Pancreas (tissue), 10 donors: Measurements from ENCODE around the gene SERPING1. TPM values are rescaled to one million over a fixed set of nuclear protein-coding genes. Genes with fewer than 3 reads are reported as not detected.
A peak's percentile ranks its signal among the peaks of the same experiment; 100 is the strongest.

Experiments
- ATAC-seq, 4 donors: fragments of 200-7000 bp; cut with Tn5 transposase; one replicate each; pipeline versions ENCODE4 v1.8.0 to v1.9.1; 2020; ENCODE audit warnings: mild to moderate bottlenecking in 4 of 4, moderate library complexity in 4 of 4
- DNase-seq, 6 donors: peaks; one replicate each; pipeline ENCODE4 v3.0.0-alpha.2; 2020
- FAIRE-seq: peaks from 2 replicates; lab custom pipeline; 2012; peaks lifted over from hg19 to GRCh38; lab: Jason Lieb, UNC
- H3K27ac ChIP-seq, 4 donors: fragments of 200-600 bp; sonication (generic); 1 replicate in 3 of 4; 2 replicates in 1 of 4; pipeline versions ENCODE4 v1.5.0 to v1.8.0; 2020
- H3K27me3 ChIP-seq, 4 donors: fragments of 200-600 bp; one replicate each; pipeline ENCODE4 v1.8.0; 2021
- H3K36me3 ChIP-seq, 3 donors: fragments of 200-600 bp; sonication (generic) in 1 of 3; one replicate each; pipeline versions ENCODE4 v1.5.0 to v1.8.0; 2020 to 2021
- H3K4me1 ChIP-seq, 3 donors: fragments of 200-600 bp; one replicate each; pipeline ENCODE4 v1.8.0; 2021
- H3K4me3 ChIP-seq, 4 donors: fragments of 200-600 bp; sonication (generic) in 2 of 4; one replicate each; pipeline versions ENCODE4 v1.5.0 to v1.8.0; 2020 to 2021
- H3K9me3 ChIP-seq, 4 donors: fragments of 200-600 bp; one replicate each; pipeline ENCODE4 v1.8.0; 2021
- CTCF ChIP-seq, 4 donors: fragments of 200-600 bp; sonication (generic) in 3 of 4; IDR thresholded peaks; one replicate each; pipeline versions ENCODE4 v1.5.0 to v1.8.0; 2021; ENCODE audit warnings: antibody characterized with exemption in 4 of 4
- WGBS, 2 donors: extraction: QIAGEN DNeasy Blood & Tissue Kit; methylation state at CpG; one replicate each; pipeline ENCODE4 v1.1.7; 2013; 5-methylcytosine and 5-hydroxymethylcytosine counted together
- intact Hi-C, 3 donors: fragments of 100-400 bp; cut with DNase I; formaldehyde crosslinking; loops; one replicate each; pipeline versions ENCODE4 v1.11.1 to v1.14.2; 2022
- microRNA-seq, 2 donors: library from miRNA; unstranded; fragments of <30 nt; microRNA quantifications; one replicate each; pipeline versions ENCODE4 to v1.1.0, GENCODE V29; 2019 to 2020
- polyA plus RNA-seq, 2 donors: library from polyadenylated mRNA; stranded (reverse); fragments of 200-250 nt; gene quantifications; one replicate each; pipeline ENCODE4 v1.2.3, GENCODE V29; 2013
- total RNA-seq, 6 donors: library from RNA; stranded (reverse); fragmentation: NEBNext Ultra II Directional in 4 of 6; extraction: Animal tissue kit (Norgen Biotek cat#: 25700) in 4 of 6; gene quantifications; one replicate each; pipeline versions ENCODE4 v1.2.1 to v1.2.4, GENCODE V29; 2021 to 2023
- donor health status: healthy with polysubstance abuse.
- donor health status: DM: no; HTN: no; CAD: no; lungs with moderate emphysema.
- donor health status: DM: no; HTN: no; CAD: no.
- donor health status: control.
- donor health status: control.
- donor health status: Bipolar disorder and iron deficiency.
- donor health status: DM: yes; HTN: yes; CAD: no.
- donor health status: DM: no; HTN: no; CAD: no.
- donor health status: DM: no; HTN: no; CAD: no.
- donor health status: DM: yes; HTN: yes; CAD: no.

SERPING1 gene
- total and polyA plus RNA-seq, 8 donors: 135 to 399 (median 206) TPM

DNA sequence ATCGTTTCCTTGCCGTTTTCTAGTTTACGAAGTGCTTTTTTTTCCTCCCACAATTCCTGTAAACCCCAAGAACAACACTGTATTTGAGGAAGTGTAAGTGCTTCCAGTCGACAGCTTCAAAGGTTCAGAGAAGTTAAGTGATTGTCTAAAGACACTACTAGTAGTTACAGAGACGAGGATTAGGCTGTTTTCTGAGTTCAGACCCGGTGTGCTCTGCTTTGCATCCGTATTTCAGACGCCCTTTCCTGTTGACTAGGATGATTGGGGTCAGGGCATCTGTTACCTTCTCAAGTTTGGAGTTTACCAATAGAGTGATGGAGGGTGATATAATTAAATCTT, 60.5 kb downstream of the SERPING1 start:
- TF ChIP-seq CTCF (IDR thresholded peaks at IDR 0.05): no peak
- no peaks in the 10 kb centered on the region for H3K9me3 ChIP-seq
- H3K4me1 ChIP-seq: peaks cover 6 to 13% (median 8%) of the 10 kb centered on the region in 3 donors
- peak overlapping the region in 3 of 4 donors; percentile 27 to 74 (median 28) for H3K27ac ChIP-seq
- DNase-seq (no peak), ATAC-seq (peak in 1 of 4 donors; percentile 1), FAIRE-seq (no peak)
- peak overlapping the region; percentile 32 to 67 (median 60) for H3K4me3 ChIP-seq
- H3K36me3 ChIP-seq: peaks cover 0 to 31% (median 0%) of the 10 kb centered on the region in 3 donors
- 0% methylated on average over 8 of the region's 8 CpGs for WGBS, 2 donors
- no peaks in the 10 kb centered on the region for H3K27me3 ChIP-seq
- intact Hi-C loops: no loop called here

DNA sequence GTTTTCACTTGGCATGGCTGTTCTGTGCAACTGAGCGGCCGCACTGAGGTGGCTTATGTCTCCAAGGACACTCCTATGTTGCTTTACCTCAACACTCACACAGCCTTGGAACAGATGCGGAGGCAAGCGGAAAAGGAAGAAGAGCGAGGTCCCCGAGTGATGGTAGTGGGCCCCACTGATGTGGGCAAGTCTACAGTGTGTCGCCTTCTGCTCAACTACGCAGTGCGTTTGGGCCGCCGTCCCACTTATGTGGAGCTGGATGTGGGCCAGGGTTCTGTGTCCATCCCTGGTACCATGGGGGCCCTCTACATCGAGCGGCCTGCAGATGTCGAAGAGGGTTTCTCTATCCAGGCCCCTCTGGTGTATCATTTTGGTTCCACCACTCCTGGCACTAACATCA, 62.2 kb downstream of the SERPING1 start:
- Histone ChIP-seq H3K36me3 (peaks cover 0 to 31% (median 0%) of the 10 kb centered on the region in 3 donors), H3K4me3 (no peak overlapping the region), H3K4me1 (peaks cover 6 to 13% (median 8%) of the 10 kb centered on the region in 3 donors), H3K9me3 (no peaks in the 10 kb centered on the region), H3K27me3 (no peaks in the 10 kb centered on the region), H3K27ac (no peak overlapping the region)
- no peak for FAIRE-seq
- peak in 1 of 6 donors; percentile 34 for DNase-seq
- intact Hi-C loops: no loop called here
- 92 to 93% methylated on average over 14 of the region's 14 CpGs for WGBS, 2 donors
- TF ChIP-seq CTCF (IDR thresholded peaks at IDR 0.05): no peak
- ATAC-seq: no peak

- no peaks in the 10 kb centered on the region for H3K9me3 ChIP-seq
These were observed 65.4 kb downstream of the SERPING1 start for GRCh38 chr11:57662893-57663292.

GRCh38 chr11:57663975-57664374, 66.5 kb downstream of the SERPING1 start:
- intact Hi-C loops: no loop called here
- Histone ChIP-seq H3K27ac (no peak overlapping the region), H3K4me3 (no peak overlapping the region), H3K27me3 (no peaks in the 10 kb centered on the region), H3K9me3 (no peaks in the 10 kb centered on the region), H3K4me1 (peaks cover 1 to 6% (median 2%) of the 10 kb centered on the region in 3 donors), H3K36me3 (peaks cover 0 to 31% (median 0%) of the 10 kb centered on the region in 3 donors)
- WGBS, 2 donors: 75 to 84% methylated on average over 9 of the region's 9 CpGs
- no peak for FAIRE-seq
- DNase-seq: no peak
- TF ChIP-seq CTCF (IDR thresholded peaks at IDR 0.05): no peak
- ATAC-seq: no peak

More at GRCh38 chr11:57662893-57663292, 65.4 kb downstream of the SERPING1 start:
- Histone ChIP-seq H3K4me3 (no peak overlapping the region), H3K27me3 (no peaks in the 10 kb centered on the region), H3K27ac (no peak overlapping the region), H3K36me3 (peaks cover 0 to 31% (median 0%) of the 10 kb centered on the region in 3 donors), H3K4me1 (peaks cover 5 to 14% (median 6%) of the 10 kb centered on the region in 3 donors)
- ATAC-seq (no peak), FAIRE-seq (no peak), DNase-seq (no peak)
- WGBS, 2 donors: 70 to 74% methylated on average over 4 of the region's 4 CpGs
- intact Hi-C loops: no loop called here
- no peak for TF ChIP-seq CTCF (IDR thresholded peaks at IDR 0.05)

Small RNA genes within 50 kb of the gene (microRNA-seq; reads per million reads assigned to microRNA genes)
- gene MIR130A: 5,168 to 5,370 reads per million in 2 donors

Other genes with a start within 250 kb of the SERPING1 start
- gene PRG3, start 216.5 kb upstream of the SERPING1 start, total RNA-seq: not detected
- gene PRG3, start 216.5 kb upstream of the SERPING1 start, polyA plus RNA-seq: not detected
- not detected for gene PRG2, start 207.0 kb upstream of the SERPING1 start, total RNA-seq
- gene PRG2, start 207.0 kb upstream of the SERPING1 start, polyA plus RNA-seq: under 1 TPM; 0.57 to 0.96 TPM
- gene SLC43A3, start 170.6 kb upstream of the SERPING1 start, total RNA-seq: 10 to 100 TPM in 5 of 6 donors, 1 to 10 TPM in 1; 6.7 to 34.9 (median 10.8) TPM
- gene SLC43A3, start 170.6 kb upstream of the SERPING1 start, polyA plus RNA-seq: 10 to 100 TPM; 16.4 to 18.2 TPM
- 1 to 10 TPM in 3 of 6 donors, under 1 TPM in 3; 0.55 to 2.7 (median 1.1) TPM for gene RTN4RL2, start 137.2 kb upstream of the SERPING1 start, total RNA-seq
- 1 to 10 TPM; 1.4 to 2.6 TPM for gene RTN4RL2, start 137.2 kb upstream of the SERPING1 start, polyA plus RNA-seq
- 100 to 1,000 TPM in 4 of 6 donors, 10 to 100 TPM in 2; 78.3 to 280 (median 137) TPM for gene SLC43A1, start 82.0 kb upstream of the SERPING1 start, total RNA-seq
- gene SLC43A1, start 82.0 kb upstream of the SERPING1 start, polyA plus RNA-seq: 100 to 1,000 TPM; 100 to 110 TPM
- gene TIMM10, start 66.9 kb upstream of the SERPING1 start, total RNA-seq: 10 to 100 TPM; 12.2 to 32.6 (median 21.7) TPM
- 10 to 100 TPM; 15.7 to 25.8 TPM for gene TIMM10, start 66.9 kb upstream of the SERPING1 start, polyA plus RNA-seq
- not detected for gene SMTNL1, start 60.1 kb upstream of the SERPING1 start, total RNA-seq
- not detected for gene SMTNL1, start 60.1 kb upstream of the SERPING1 start, polyA plus RNA-seq
- gene UBE2L6, start 30.0 kb upstream of the SERPING1 start, total RNA-seq: 10 to 100 TPM in 5 of 6 donors, 1 to 10 TPM in 1; 9.6 to 46.4 (median 11.5) TPM
- gene UBE2L6, start 30.0 kb upstream of the SERPING1 start, polyA plus RNA-seq: 10 to 100 TPM; 12.9 to 18.9 TPM
- under 1 TPM in 5 of 6 donors, not detected in 1; 0.12 to 0.32 (median 0.25) TPM for gene YPEL4, start 52.2 kb downstream of the SERPING1 start, total RNA-seq
- under 1 TPM; 0.38 to 0.68 TPM for gene YPEL4, start 52.2 kb downstream of the SERPING1 start, polyA plus RNA-seq
- gene CLP1, start 60.1 kb downstream of the SERPING1 start, total RNA-seq: 1 to 10 TPM; 3.8 to 8.0 (median 6.1) TPM
- 1 to 10 TPM; 3.2 to 7.4 TPM for gene CLP1, start 60.1 kb downstream of the SERPING1 start, polyA plus RNA-seq
- gene ZDHHC5, start 70.4 kb downstream of the SERPING1 start, total RNA-seq: 10 to 100 TPM; 24.6 to 42.3 (median 32.4) TPM
- 10 to 100 TPM; 14.9 to 20.1 TPM for gene ZDHHC5, start 70.4 kb downstream of the SERPING1 start, polyA plus RNA-seq
- gene MED19, start 114.5 kb downstream of the SERPING1 start, total RNA-seq: 1 to 10 TPM; 2.5 to 6.3 (median 5.6) TPM
- 10 to 100 TPM in 1 of 2 donors, 1 to 10 TPM in 1; 5.1 to 11.5 TPM for gene MED19, start 114.5 kb downstream of the SERPING1 start, polyA plus RNA-seq
- gene TMX2, start 114.9 kb downstream of the SERPING1 start, total RNA-seq: 10 to 100 TPM; 19.8 to 38.8 (median 34.1) TPM
- gene TMX2, start 114.9 kb downstream of the SERPING1 start, polyA plus RNA-seq: 10 to 100 TPM; 26.9 to 46.4 TPM
- 10 to 100 TPM; 32.1 to 65.3 (median 56.0) TPM for gene SELENOH, start 143.8 kb downstream of the SERPING1 start, total RNA-seq
- gene SELENOH, start 143.8 kb downstream of the SERPING1 start, polyA plus RNA-seq: 10 to 100 TPM; 62.9 to 96.4 TPM
- gene BTBD18, start 154.1 kb downstream of the SERPING1 start, total RNA-seq: not detected
- gene BTBD18, start 154.1 kb downstream of the SERPING1 start, polyA plus RNA-seq: under 1 TPM in 1 of 2 donors, not detected in 1; 0.05 TPM
- gene CTNND1, start 164.1 kb downstream of the SERPING1 start, total RNA-seq: 100 to 1,000 TPM; 113 to 203 (median 131) TPM
- gene CTNND1, start 164.1 kb downstream of the SERPING1 start, polyA plus RNA-seq: 10 to 100 TPM; 42.7 to 73.1 TPM